HG02571 (cell line): ENCODE results near the gene TMIE.
"Not testable (repeated sequence)": the region's sequence is repeated elsewhere in the genome, so short reads cannot be mapped to it uniquely, and the experiment has no call there.

ENCODE experiments used
- ATAC-seq: cut with Tn5 transposase; IDR thresholded peaks from one replicate; pipeline ENCODE4 v1.9.1; 2021; ENCODE audit warnings: mild to moderate bottlenecking, moderate library complexity; ENCODE audit not compliant: unreplicated experiment

The TMIE gene

GRCh38 chr3:46682974-46683373 lies 18.2 kb upstream of the TMIE start:
- no peak for ATAC-seq

GRCh38 chr3:46684891-46685290 lies 16.3 kb upstream of the TMIE start:
- ATAC-seq = no peak

GRCh38 chr3:46685446-46685845 lies 15.7 kb upstream of the TMIE start:
- no peak for ATAC-seq

- no peak for ATAC-seq
These were observed 10.4 kb upstream of the TMIE start for GRCh38 chr3:46690798-46691197.

GRCh38 chr3:46692566-46692990 lies 8.6 kb upstream of the TMIE start:
- no peak for ATAC-seq

- ATAC-seq = no peak
These were observed 7.9 kb upstream of the TMIE start, which contains the start of gene ALS2CL for GRCh38 chr3:46693038-46693891. Gene ALS2CL (minus strand): TSS chr3:46693679. CDS start chr3:46689440, 4,239 bp downstream.

GRCh38 chr3:46693892-46694226 lies 7.3 kb upstream of the TMIE start:
- ATAC-seq = no peak

- ATAC-seq = no peak
These were observed 6.7 kb upstream of the TMIE start for GRCh38 chr3:46694520-46694919.

GRCh38 chr3:46695177-46695961 lies 5.8 kb upstream of the TMIE start:
- no peak for ATAC-seq

GRCh38 chr3:46695962-46696894 lies 5.0 kb upstream of the TMIE start:
- no peak for ATAC-seq

- ATAC-seq = no peak
These were observed 1.3 kb upstream of the TMIE start for GRCh38 chr3:46699676-46700523.

- ATAC-seq = no peak
These were observed 420 bp upstream of the TMIE start for GRCh38 chr3:46700772-46701171.

GRCh38 chr3:46702246-46703012 lies 1.2 kb downstream of the TMIE start:
- ATAC-seq = no peak

GRCh38 chr3:46703013-46703520 lies 1.9 kb downstream of the TMIE start:
- no peak for ATAC-seq

- ATAC-seq = not testable (repeated sequence)
These were observed 3.2 kb downstream of the TMIE start for GRCh38 chr3:46704346-46704745.

GRCh38 chr3:46705022-46705530 lies 3.9 kb downstream of the TMIE start:
- peak; percentile 55 for ATAC-seq

GRCh38 chr3:46705751-46706552 lies 4.8 kb downstream of the TMIE start:
- ATAC-seq = no peak
